Breast epithelium (tissue), 4 donors: ENCODE measurements around the gene IQCH. TPM values are rescaled to one million over a fixed set of nuclear protein-coding genes. Genes with fewer than 3 reads are reported as not detected.

Experiments used
- DNase-seq, 2 donors: peaks; one replicate each; pipeline ENCODE4 v3.0.0-alpha.2; 2019; ENCODE audit warnings: low spot score in 2 of 2
- H3K27ac ChIP-seq, 2 donors: fragments of 200-600 bp; sonication (generic) in 1 of 2; one replicate each; pipeline ENCODE4 v1.5.1; 2016 to 2019; ENCODE audit warnings: mild to moderate bottlenecking in 1 of 2
- H3K27me3 ChIP-seq, 2 donors: fragments of 200-600 bp; sonication (generic) in 1 of 2; one replicate each; pipeline versions ENCODE4 v1.5.1 to v1.6.0; 2017 to 2019; ENCODE audit warnings: control low read depth in 1 of 2, mild to moderate bottlenecking in 1 of 2
- H3K36me3 ChIP-seq: fragments of 200-600 bp; one replicate; pipeline ENCODE4 v1.5.1; 2019
- H3K4me1 ChIP-seq, 2 donors: fragments of 200-600 bp; sonication (generic); one replicate each; pipeline ENCODE4 v1.5.1; 2016 to 2019; ENCODE audit warnings: control low read depth in 1 of 2
- H3K4me3 ChIP-seq, 3 donors: fragments of 200-600 bp; sonication (generic); 1 replicate in 2 of 3; 2 replicates in 1 of 3; pipeline ENCODE4 v1.5.1; 2016 to 2019; ENCODE audit warnings: mild to moderate bottlenecking in 3 of 3, moderate library complexity in 2 of 3
- H3K9me3 ChIP-seq, 2 donors: fragments of 200-600 bp; sonication (generic) in 1 of 2; one replicate each; pipeline ENCODE4 v1.5.1; 2016 to 2019; ENCODE audit warnings: control low read depth in 1 of 2
- POLR2A ChIP-seq: fragments of 450-650 bp; IDR thresholded peaks from one replicate; pipeline ENCODE4 v1.6.1; 2016; ENCODE audit warnings: antibody characterized with exemption, mild to moderate bottlenecking, moderate library complexity
- POLR2AphosphoS5 ChIP-seq, 3 donors: sonication (generic); formaldehyde crosslinking; IDR thresholded peaks; one replicate each; pipeline ENCODE4 v1.6.1; 2017; ENCODE audit warnings: antibody characterized with exemption in 3 of 3
- intact Hi-C: fragments of 100-400 bp; cut with DNase I; formaldehyde crosslinking; loops from one replicate; pipeline ENCODE4 v1.15.1; 2023; ENCODE audit warnings: low total_unique reads
- total RNA-seq, 3 donors: library from RNA; depleted of rRNA; stranded (reverse); fragments of >200 nt; gene quantifications; one replicate each; pipeline ENCODE4 v1.1.0, GENCODE V29; 2016
- TF ChIP-seq, protein P1 (sequence below), 3 donors: fragments of 450-650 bp; IDR thresholded peaks; one replicate each; pipeline ENCODE4 v1.5.1; 2016 to 2017; ENCODE audit warnings: antibody characterized with exemption in 3 of 3, mild to moderate bottlenecking in 3 of 3, moderate library complexity in 3 of 3

The IQCH gene
- total RNA-seq, 3 donors from 2014 or later, result 0.64 to 11.9 (median 6.6) TPM

- no peak for DNase-seq
- intact Hi-C loops, result no loop called here
- H3K4me3 ChIP-seq, result no peak overlapping the region
These were observed 35.7 kb downstream of the IQCH start for GRCh38 chr15:67290319-67290718.

DNA sequence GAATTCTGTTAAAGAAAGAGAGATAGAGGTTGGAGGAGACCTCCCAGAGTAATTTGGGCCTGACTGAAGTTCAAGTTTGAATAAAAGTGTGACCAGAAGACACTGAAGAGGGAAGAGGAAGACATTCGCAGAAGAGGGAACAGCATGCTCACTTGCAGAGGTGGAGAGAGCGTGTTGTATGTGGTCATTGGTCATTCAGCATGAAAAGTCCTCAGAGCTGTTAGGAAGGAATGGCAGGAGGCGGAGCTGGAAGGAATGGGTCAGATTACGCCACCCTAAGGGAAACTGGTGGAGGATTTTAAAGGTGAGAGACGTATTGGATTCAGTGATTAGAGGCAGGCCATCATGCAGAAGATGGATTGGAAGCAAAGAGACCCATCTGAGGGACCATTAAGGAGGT, 41.6 kb downstream of the IQCH start:
- Histone ChIP-seq H3K27me3 (no peaks in the 10 kb centered on the region), H3K9me3 (no peaks in the 10 kb centered on the region), H3K4me3 (no peak overlapping the region), H3K4me1 (no peaks in the 10 kb centered on the region), H3K27ac (no peak overlapping the region), H3K36me3 (no peaks in the 10 kb centered on the region)
- DNase-seq, result no peak
- TF ChIP-seq POLR2A (no peak), POLR2AphosphoS5 (IDR thresholded peaks at IDR 0.05) (no peak)
- TF ChIP-seq, protein P1, sequence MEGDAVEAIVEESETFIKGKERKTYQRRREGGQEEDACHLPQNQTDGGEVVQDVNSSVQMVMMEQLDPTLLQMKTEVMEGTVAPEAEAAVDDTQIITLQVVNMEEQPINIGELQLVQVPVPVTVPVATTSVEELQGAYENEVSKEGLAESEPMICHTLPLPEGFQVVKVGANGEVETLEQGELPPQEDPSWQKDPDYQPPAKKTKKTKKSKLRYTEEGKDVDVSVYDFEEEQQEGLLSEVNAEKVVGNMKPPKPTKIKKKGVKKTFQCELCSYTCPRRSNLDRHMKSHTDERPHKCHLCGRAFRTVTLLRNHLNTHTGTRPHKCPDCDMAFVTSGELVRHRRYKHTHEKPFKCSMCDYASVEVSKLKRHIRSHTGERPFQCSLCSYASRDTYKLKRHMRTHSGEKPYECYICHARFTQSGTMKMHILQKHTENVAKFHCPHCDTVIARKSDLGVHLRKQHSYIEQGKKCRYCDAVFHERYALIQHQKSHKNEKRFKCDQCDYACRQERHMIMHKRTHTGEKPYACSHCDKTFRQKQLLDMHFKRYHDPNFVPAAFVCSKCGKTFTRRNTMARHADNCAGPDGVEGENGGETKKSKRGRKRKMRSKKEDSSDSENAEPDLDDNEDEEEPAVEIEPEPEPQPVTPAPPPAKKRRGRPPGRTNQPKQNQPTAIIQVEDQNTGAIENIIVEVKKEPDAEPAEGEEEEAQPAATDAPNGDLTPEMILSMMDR (IDR thresholded peaks at IDR 0.05), result no peak
- intact Hi-C loops, result no loop called here

More at GRCh38 chr15:67290319-67290718, 35.7 kb downstream of the IQCH start:
- no peaks in the 10 kb centered on the region for H3K4me1 ChIP-seq
- H3K27ac ChIP-seq, result no peak overlapping the region
- H3K27me3 ChIP-seq, result no peaks in the 10 kb centered on the region
- peaks cover 0 to 5% of the 10 kb centered on the region in 2 donors for H3K9me3 ChIP-seq
- H3K36me3 ChIP-seq, result no peaks in the 10 kb centered on the region
- TF ChIP-seq, protein P1 (IDR thresholded peaks at IDR 0.05), result no peak
- TF ChIP-seq POLR2A, result no peak
- TF ChIP-seq POLR2AphosphoS5 (IDR thresholded peaks at IDR 0.05), result no peak

DNA sequence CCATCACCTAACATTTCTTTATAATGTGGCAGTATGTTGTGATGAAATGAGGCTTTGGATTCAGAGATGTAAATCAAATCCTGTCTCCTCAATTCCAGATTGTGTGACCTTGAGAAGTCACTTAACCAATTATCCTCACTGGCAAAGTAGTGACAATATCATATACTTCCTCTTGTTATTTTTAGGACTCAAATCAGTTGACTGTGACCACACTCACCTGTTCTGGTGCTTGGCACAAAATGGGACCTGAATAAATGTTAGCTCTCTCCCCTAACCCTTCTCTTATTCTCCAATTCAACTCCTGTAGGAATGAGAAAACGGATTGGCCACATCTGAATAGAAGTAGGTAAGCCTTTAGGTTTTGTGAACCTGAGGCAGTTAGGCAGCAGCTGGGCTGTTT, 42.1 kb downstream of the IQCH start:
- no peak overlapping the region for H3K4me3 ChIP-seq
- no peaks in the 10 kb centered on the region for H3K27me3 ChIP-seq
- no peak overlapping the region for H3K27ac ChIP-seq
- DNase-seq, result no peak
- no peaks in the 10 kb centered on the region for H3K36me3 ChIP-seq
- intact Hi-C loops, result no loop called here
- H3K9me3 ChIP-seq, result no peaks in the 10 kb centered on the region
- TF ChIP-seq POLR2AphosphoS5 (IDR thresholded peaks at IDR 0.05), result no peak
- no peak for TF ChIP-seq POLR2A
- TF ChIP-seq, protein P1 (IDR thresholded peaks at IDR 0.05), result no peak
- no peaks in the 10 kb centered on the region for H3K4me1 ChIP-seq

GRCh38 chr15:67300266-67301025, 45.9 kb downstream of the IQCH start:
- TF ChIP-seq POLR2A, result no peak
- TF ChIP-seq POLR2AphosphoS5 (IDR thresholded peaks at IDR 0.05), result no peak
- TF ChIP-seq, protein P1 (IDR thresholded peaks at IDR 0.05), result no peak
- Histone ChIP-seq H3K27ac (no peak overlapping the region), H3K4me1 (no peaks in the 10 kb centered on the region), H3K36me3 (no peaks in the 10 kb centered on the region), H3K9me3 (no peaks in the 10 kb centered on the region), H3K4me3 (no peak overlapping the region), H3K27me3 (no peaks in the 10 kb centered on the region)
- intact Hi-C loops, result loop anchor here (10.0 kb wide), 1 partner anchor 356 kb away; no protein-coding TSS in a partner anchor
- no peak for DNase-seq
